ENCODE data around the gene NECTIN4. TPM values are rescaled to one million over a fixed set of nuclear protein-coding genes. Genes with fewer than 3 reads are reported as not detected.
A peak's percentile ranks its signal among the peaks of the same experiment; 100 is the strongest.

The NECTIN4 gene
- total and polyA plus RNA-seq, 2 of the 13 experiments (the other 11 are each of a cell fraction or from before 2014, with no cell fraction given) = 5.9 to 12.4 TPM

DNA sequence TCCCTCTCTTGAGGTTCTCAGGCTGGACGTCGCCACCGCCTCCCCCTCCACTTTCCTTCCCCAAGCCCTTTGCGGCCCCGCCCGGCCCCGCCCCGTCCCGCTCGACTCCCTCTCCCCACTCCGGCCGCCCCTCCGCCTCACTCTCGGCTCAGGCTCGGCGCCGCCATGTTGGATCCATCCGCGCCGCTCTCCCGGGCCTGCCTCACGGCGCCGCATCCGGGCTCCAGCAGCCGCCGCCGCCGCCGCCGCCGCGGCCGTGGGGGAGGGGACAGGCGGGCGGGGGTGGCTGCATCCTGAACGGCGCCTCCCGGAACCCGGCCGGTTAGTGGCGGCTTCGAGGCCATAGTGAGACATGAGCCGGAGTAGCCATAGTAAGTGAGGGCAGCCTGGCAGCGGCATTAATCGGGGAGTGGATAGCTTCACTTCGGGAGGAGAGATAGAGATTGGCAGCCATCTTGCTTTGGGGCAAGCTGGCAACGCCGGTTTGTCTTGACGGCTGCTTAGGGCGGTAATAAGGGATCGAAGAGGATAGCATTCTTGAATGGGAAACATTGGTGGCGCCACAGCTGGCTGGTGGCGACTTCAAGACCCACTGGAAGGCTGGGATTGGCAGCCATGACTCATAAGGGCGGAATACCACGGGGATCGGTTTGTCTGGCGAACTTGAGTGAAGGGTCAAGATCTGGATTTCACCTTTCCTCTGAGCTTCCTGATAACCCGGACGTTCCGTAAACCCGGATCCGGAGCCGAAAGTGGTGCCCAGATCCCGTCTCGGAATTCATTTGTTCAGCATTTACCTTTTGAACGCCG, 43.3 kb upstream of the NECTIN4 start, which contains the start of gene DEDD (continued):
- TF ChIP-seq HMG20B (CRISPR knock-in tag; conservative IDR thresholded peaks at IDR 0.05) (no peak), ZNF652 (CRISPR knock-in tag; IDR thresholded peaks at IDR 0.05; ENCODE audit: borderline replicate concordance, low read depth) (no peak), MZF1 (CRISPR knock-in tag; IDR thresholded peaks at IDR 0.05; ENCODE audit: borderline replicate concordance) (no peak), MIXL1 (CRISPR knock-in tag; IDR thresholded peaks at IDR 0.05) (no peak), PCBP2 (optimal IDR thresholded peaks at IDR 0.05; ENCODE audit: low read depth, low read length, poor library complexity, severe bottlenecking) (no peak), ZNF598 (CRISPR knock-in tag; IDR thresholded peaks at IDR 0.05; ENCODE audit: borderline replicate concordance) (0 out of 2 replicates have a peak, but pooled peaks have one; percentile 28), CREM (IDR thresholded peaks at IDR 0.05) (peak; percentile 79), CREM (CRISPR knock-in tag; IDR thresholded peaks at IDR 0.05) (no peak), ISX (CRISPR knock-in tag; conservative IDR thresholded peaks at IDR 0.05) (no peak), ZNF589 (CRISPR knock-in tag; conservative IDR thresholded peaks at IDR 0.05) (peak; percentile 67; the same call in 1 of the 2 replicates), ZNF143 (CRISPR knock-in tag; IDR thresholded peaks at IDR 0.05) (peak; percentile 68), ZNF558 (CRISPR knock-in tag; IDR thresholded peaks at IDR 0.05; ENCODE audit: borderline replicate concordance) (no peak; the same call in 1 of the 2 replicates), MED8 (CRISPR knock-in tag; IDR thresholded peaks at IDR 0.05; ENCODE audit: insufficient replicate concordance) (peak; percentile 38), RXRB (CRISPR knock-in tag; IDR thresholded peaks at IDR 0.05; ENCODE audit: borderline replicate concordance) (no peak; the same call in 1 of the 2 replicates), FIP1L1 (IDR thresholded peaks at IDR 0.05; ENCODE audit: borderline replicate concordance, insufficient read depth, low read depth, low read length) (no peak)
- TF ChIP-seq, protein P1, sequence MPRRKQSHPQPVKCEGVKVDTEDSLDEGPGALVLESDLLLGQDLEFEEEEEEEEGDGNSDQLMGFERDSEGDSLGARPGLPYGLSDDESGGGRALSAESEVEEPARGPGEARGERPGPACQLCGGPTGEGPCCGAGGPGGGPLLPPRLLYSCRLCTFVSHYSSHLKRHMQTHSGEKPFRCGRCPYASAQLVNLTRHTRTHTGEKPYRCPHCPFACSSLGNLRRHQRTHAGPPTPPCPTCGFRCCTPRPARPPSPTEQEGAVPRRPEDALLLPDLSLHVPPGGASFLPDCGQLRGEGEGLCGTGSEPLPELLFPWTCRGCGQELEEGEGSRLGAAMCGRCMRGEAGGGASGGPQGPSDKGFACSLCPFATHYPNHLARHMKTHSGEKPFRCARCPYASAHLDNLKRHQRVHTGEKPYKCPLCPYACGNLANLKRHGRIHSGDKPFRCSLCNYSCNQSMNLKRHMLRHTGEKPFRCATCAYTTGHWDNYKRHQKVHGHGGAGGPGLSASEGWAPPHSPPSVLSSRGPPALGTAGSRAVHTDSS (CRISPR knock-in tag; conservative IDR thresholded peaks at IDR 0.05) = no peak
- TF ChIP-seq, protein P2, sequence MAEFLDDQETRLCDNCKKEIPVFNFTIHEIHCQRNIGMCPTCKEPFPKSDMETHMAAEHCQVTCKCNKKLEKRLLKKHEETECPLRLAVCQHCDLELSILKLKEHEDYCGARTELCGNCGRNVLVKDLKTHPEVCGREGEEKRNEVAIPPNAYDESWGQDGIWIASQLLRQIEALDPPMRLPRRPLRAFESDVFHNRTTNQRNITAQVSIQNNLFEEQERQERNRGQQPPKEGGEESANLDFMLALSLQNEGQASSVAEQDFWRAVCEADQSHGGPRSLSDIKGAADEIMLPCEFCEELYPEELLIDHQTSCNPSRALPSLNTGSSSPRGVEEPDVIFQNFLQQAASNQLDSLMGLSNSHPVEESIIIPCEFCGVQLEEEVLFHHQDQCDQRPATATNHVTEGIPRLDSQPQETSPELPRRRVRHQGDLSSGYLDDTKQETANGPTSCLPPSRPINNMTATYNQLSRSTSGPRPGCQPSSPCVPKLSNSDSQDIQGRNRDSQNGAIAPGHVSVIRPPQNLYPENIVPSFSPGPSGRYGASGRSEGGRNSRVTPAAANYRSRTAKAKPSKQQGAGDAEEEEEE (CRISPR knock-in tag; IDR thresholded peaks at IDR 0.05; ENCODE audit: borderline replicate concordance) = no peak
- TF ChIP-seq, protein P3, sequence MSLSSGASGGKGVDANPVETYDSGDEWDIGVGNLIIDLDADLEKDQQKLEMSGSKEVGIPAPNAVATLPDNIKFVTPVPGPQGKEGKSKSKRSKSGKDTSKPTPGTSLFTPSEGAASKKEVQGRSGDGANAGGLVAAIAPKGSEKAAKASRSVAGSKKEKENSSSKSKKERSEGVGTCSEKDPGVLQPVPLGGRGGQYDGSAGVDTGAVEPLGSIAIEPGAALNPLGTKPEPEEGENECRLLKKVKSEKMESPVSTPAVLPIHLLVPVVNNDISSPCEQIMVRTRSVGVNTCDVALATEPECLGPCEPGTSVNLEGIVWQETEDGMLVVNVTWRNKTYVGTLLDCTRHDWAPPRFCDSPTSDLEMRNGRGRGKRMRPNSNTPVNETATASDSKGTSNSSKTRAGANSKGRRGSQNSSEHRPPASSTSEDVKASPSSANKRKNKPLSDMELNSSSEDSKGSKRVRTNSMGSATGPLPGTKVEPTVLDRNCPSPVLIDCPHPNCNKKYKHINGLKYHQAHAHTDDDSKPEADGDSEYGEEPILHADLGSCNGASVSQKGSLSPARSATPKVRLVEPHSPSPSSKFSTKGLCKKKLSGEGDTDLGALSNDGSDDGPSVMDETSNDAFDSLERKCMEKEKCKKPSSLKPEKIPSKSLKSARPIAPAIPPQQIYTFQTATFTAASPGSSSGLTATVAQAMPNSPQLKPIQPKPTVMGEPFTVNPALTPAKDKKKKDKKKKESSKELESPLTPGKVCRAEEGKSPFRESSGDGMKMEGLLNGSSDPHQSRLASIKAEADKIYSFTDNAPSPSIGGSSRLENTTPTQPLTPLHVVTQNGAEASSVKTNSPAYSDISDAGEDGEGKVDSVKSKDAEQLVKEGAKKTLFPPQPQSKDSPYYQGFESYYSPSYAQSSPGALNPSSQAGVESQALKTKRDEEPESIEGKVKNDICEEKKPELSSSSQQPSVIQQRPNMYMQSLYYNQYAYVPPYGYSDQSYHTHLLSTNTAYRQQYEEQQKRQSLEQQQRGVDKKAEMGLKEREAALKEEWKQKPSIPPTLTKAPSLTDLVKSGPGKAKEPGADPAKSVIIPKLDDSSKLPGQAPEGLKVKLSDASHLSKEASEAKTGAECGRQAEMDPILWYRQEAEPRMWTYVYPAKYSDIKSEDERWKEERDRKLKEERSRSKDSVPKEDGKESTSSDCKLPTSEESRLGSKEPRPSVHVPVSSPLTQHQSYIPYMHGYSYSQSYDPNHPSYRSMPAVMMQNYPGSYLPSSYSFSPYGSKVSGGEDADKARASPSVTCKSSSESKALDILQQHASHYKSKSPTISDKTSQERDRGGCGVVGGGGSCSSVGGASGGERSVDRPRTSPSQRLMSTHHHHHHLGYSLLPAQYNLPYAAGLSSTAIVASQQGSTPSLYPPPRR (CRISPR knock-in tag; IDR thresholded peaks at IDR 0.05; ENCODE audit: borderline replicate concordance) = no peak
- TF ChIP-seq, protein P4, sequence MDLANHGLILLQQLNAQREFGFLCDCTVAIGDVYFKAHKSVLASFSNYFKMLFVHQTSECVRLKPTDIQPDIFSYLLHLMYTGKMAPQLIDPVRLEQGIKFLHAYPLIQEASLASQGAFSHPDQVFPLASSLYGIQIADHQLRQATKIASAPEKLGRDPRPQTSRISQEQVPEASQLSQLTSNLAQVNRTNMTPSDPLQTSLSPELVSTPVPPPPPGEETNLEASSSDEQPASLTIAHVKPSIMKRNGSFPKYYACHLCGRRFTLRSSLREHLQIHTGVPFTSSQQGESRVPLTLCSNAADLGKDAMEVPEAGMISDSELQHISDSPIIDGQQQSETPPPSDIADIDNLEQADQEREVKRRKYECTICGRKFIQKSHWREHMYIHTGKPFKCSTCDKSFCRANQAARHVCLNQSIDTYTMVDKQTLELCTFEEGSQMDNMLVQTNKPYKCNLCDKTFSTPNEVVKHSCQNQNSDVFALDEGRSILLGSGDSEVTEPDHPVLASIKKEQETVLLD (CRISPR knock-in tag; IDR thresholded peaks at IDR 0.05; ENCODE audit: low read depth) = peak; percentile 99

All from HepG2 (cell line).